ENCODE data around the gene CPNE2. TPM values are rescaled to one million over a fixed set of nuclear protein-coding genes. Genes with fewer than 3 reads are reported as not detected.

CPNE2 gene
- total RNA-seq, 4 donors from 2014 or later = 21.6 to 43.0 (median 34.9) TPM

GRCh38 chr16:57071831-57072582 is 20.4 kb upstream of the CPNE2 start:
- no peak overlapping the region for H3K4me3 ChIP-seq
- DNase-seq (ENCODE audit: extremely low spot score) = no peak
- TF ChIP-seq POLR2A (IDR thresholded peaks at IDR 0.05; ENCODE audit: low read depth) (no peak), POLR2AphosphoS5 (IDR thresholded peaks at IDR 0.05) (no peak), CTCF (IDR thresholded peaks at IDR 0.05) (no peak), EP300 (IDR thresholded peaks at IDR 0.05) (no peak)
- no peaks in the 10 kb centered on the region for H3K4me1 ChIP-seq
- no peaks in the 10 kb centered on the region for H3K9me3 ChIP-seq
- intact Hi-C loops (cut with DNase I) = no loop called here
- no peaks in the 10 kb centered on the region for H3K27me3 ChIP-seq
- H3K27ac ChIP-seq (replicated peaks in 1 of 4) = no peak overlapping the region
- 79% methylated on average over 3 of the region's 3 CpGs for WGBS
- H3K36me3 ChIP-seq = peaks cover 0 to 54% (median 27%) of the 10 kb centered on the region in 4 donors

- Histone ChIP-seq H3K4me3 (no peak overlapping the region), H3K36me3 (peaks cover 0 to 54% (median 29%) of the 10 kb centered on the region in 4 donors), H3K27ac (replicated peaks in 1 of 4) (no peak overlapping the region), H3K27me3 (no peaks in the 10 kb centered on the region), H3K9me3 (no peaks in the 10 kb centered on the region), H3K4me1 (no peaks in the 10 kb centered on the region)
- intact Hi-C loops (cut with DNase I) = no loop called here
- WGBS = 71% methylated on average over 8 of the region's 8 CpGs
- no peak for DNase-seq (ENCODE audit: extremely low spot score)
- TF ChIP-seq POLR2AphosphoS5 (IDR thresholded peaks at IDR 0.05) (no peak), CTCF (IDR thresholded peaks at IDR 0.05) (no peak), EP300 (IDR thresholded peaks at IDR 0.05) (no peak), POLR2A (IDR thresholded peaks at IDR 0.05; ENCODE audit: low read depth) (no peak)
Observed at GRCh38 chr16:57072616-57073275, 19.6 kb upstream of the CPNE2 start.

GRCh38 chr16:57077714-57078113 is 14.7 kb upstream of the CPNE2 start:
- no peak for TF ChIP-seq POLR2A (IDR thresholded peaks at IDR 0.05; ENCODE audit: low read depth)
- no peak for TF ChIP-seq POLR2AphosphoS5 (IDR thresholded peaks at IDR 0.05)
- no peak for TF ChIP-seq EP300 (IDR thresholded peaks at IDR 0.05)
- no peak for TF ChIP-seq CTCF (IDR thresholded peaks at IDR 0.05)
- Histone ChIP-seq H3K27me3 (no peaks in the 10 kb centered on the region), H3K4me3 (no peak overlapping the region), H3K27ac (replicated peaks in 1 of 4) (no peak overlapping the region), H3K36me3 (peaks cover 0 to 55% (median 34%) of the 10 kb centered on the region in 4 donors), H3K9me3 (no peaks in the 10 kb centered on the region), H3K4me1 (no peaks in the 10 kb centered on the region)
- no peak for DNase-seq (ENCODE audit: extremely low spot score)
- intact Hi-C loops (cut with DNase I) = no loop called here
- 100% methylated on average over 1 of the region's 7 CpGs for WGBS

GRCh38 chr16:57081744-57082143 is 10.6 kb upstream of the CPNE2 start:
- peaks cover 0 to 11% (median 6%) of the 10 kb centered on the region in 4 donors for H3K4me1 ChIP-seq
- DNase-seq (ENCODE audit: extremely low spot score) = no peak
- no peak overlapping the region for H3K4me3 ChIP-seq
- H3K27ac ChIP-seq (replicated peaks in 1 of 4) = no peak overlapping the region
- intact Hi-C loops (cut with DNase I) = no loop called here
- no peaks in the 10 kb centered on the region for H3K9me3 ChIP-seq
- no peaks in the 10 kb centered on the region for H3K27me3 ChIP-seq
- peaks cover 0 to 36% (median 22%) of the 10 kb centered on the region in 4 donors for H3K36me3 ChIP-seq
- TF ChIP-seq POLR2AphosphoS5 (IDR thresholded peaks at IDR 0.05) (no peak), CTCF (IDR thresholded peaks at IDR 0.05) (no peak), POLR2A (IDR thresholded peaks at IDR 0.05; ENCODE audit: low read depth) (no peak), EP300 (IDR thresholded peaks at IDR 0.05) (no peak)
